Prostate gland (tissue), 2 donors: Measurements from ENCODE around the gene GK. TPM values are rescaled to one million over a fixed set of nuclear protein-coding genes. Genes with fewer than 3 reads are reported as not detected.

ENCODE experiments used
- DNase-seq: peaks from one replicate; pipeline ENCODE4 v3.0.0-alpha.2; 2019; ENCODE audit warnings: low spot score
- H3K27ac ChIP-seq, 2 donors: fragments of 200-600 bp; sonication (generic); 2 replicates each; pipeline ENCODE4 v1.5.1; 2017 to 2019
- H3K27me3 ChIP-seq: fragments of 200-600 bp; sonication (generic); replicated peaks from 2 replicates; pipeline ENCODE4 v1.5.1; 2019; ENCODE audit not compliant: insufficient read depth
- H3K36me3 ChIP-seq, 2 donors: fragments of 200-600 bp; sonication (generic); 1 replicate in 1 of 2; 2 replicates in 1 of 2; pipeline versions ENCODE4 v1.5.1 to v1.8.1; 2017 to 2019
- H3K4me1 ChIP-seq: fragments of 200-600 bp; sonication (generic); replicated peaks from 2 replicates; pipeline ENCODE4 v1.5.1; 2019
- H3K4me3 ChIP-seq, 2 donors: fragments of 200-600 bp; sonication (generic); 2 replicates each; pipeline ENCODE4 v1.5.1; 2017 to 2019
- H3K9me3 ChIP-seq: fragments of 200-600 bp; sonication (generic); 2 replicates; pipeline ENCODE4 v1.5.1; 2017
- CTCF ChIP-seq, 4 experiments: fragments of 200-600 bp in 2 of 4; fragments of 450-650 bp in 2 of 4; sonication (generic) in 2 of 4; IDR thresholded peaks; 1 replicate in 3 of 4; 2 replicates in 1 of 4; pipeline ENCODE4 v1.5.1; 2016 to 2019; ENCODE audit warnings: antibody characterized with exemption in 4 of 4, mild to moderate bottlenecking in 2 of 4, moderate library complexity in 2 of 4
- POLR2A ChIP-seq: fragments of 450-650 bp; IDR thresholded peaks from one replicate; pipeline ENCODE4 v1.6.1; 2016; ENCODE audit warnings: antibody characterized with exemption, mild to moderate bottlenecking
- POLR2AphosphoS5 ChIP-seq: sonication (generic); formaldehyde crosslinking; IDR thresholded peaks from one replicate; pipeline ENCODE4 v1.6.1; 2017; ENCODE audit warnings: antibody characterized with exemption
- WGBS: methylation state at CpG from one replicate; pipeline ENCODE4 v1.1.5; 2018; 5-methylcytosine and 5-hydroxymethylcytosine counted together
- intact Hi-C: fragments of 100-400 bp; cut with DNase I; formaldehyde crosslinking; loops from one replicate; pipeline ENCODE4 v1.14.2; 2022
- total RNA-seq, 2 donors: library from RNA; depleted of rRNA; stranded (reverse); fragments of >200 nt; gene quantifications; one replicate each; pipeline ENCODE4 v1.1.0, GENCODE V29; 2016

The GK gene
- total RNA-seq, 2 donors from 2014 or later = 3.0 to 7.4 TPM

- intact Hi-C loops = loop anchor here (5.0 kb wide), 1 partner anchor 145 kb away; no protein-coding TSS in a partner anchor
- TF ChIP-seq POLR2A = no peak
- no peak for TF ChIP-seq POLR2AphosphoS5
- TF ChIP-seq CTCF (IDR thresholded peaks at IDR 0.05) = no peak
- H3K27ac ChIP-seq = no peak overlapping the region
- 89% methylated on average over 1 of the region's 1 CpG for WGBS
- no peak for DNase-seq
- no peak overlapping the region for H3K4me3 ChIP-seq
- H3K36me3 ChIP-seq = no peaks in the 10 kb centered on the region
- H3K4me1 ChIP-seq = no peaks in the 10 kb centered on the region
- H3K27me3 ChIP-seq = no peaks in the 10 kb centered on the region
- no peaks in the 10 kb centered on the region for H3K9me3 ChIP-seq
Measured at GRCh38 chrX:30712214-30712613, 59.0 kb downstream of the GK start.

- peak; percentile 41 for DNase-seq
- 45% methylated on average over 5 of the region's 5 CpGs for WGBS
Measured at GRCh38 chrX:30713061-30713525, 59.9 kb downstream of the GK start.

GRCh38 chrX:30714138-30714537 is 60.9 kb downstream of the GK start:
- Histone ChIP-seq H3K36me3 (no peaks in the 10 kb centered on the region), H3K27me3 (no peaks in the 10 kb centered on the region), H3K9me3 (no peaks in the 10 kb centered on the region), H3K4me3 (no peak overlapping the region), H3K27ac (no peak overlapping the region), H3K4me1 (no peaks in the 10 kb centered on the region)
- 100% methylated on average over 1 of the region's 1 CpG for whole genome bisulfite sequencing
- intact Hi-C loops = loop anchor here (5.0 kb wide), 1 partner anchor 147 kb away; no protein-coding TSS in a partner anchor
- DNase-seq = no peak
- no peak for TF ChIP-seq POLR2A
- no peak for TF ChIP-seq CTCF (IDR thresholded peaks at IDR 0.05)
- TF ChIP-seq POLR2AphosphoS5 = no peak

More at GRCh38 chrX:30713061-30713525, 59.9 kb downstream of the GK start:
- Histone ChIP-seq H3K4me1 (no peaks in the 10 kb centered on the region), H3K27me3 (no peaks in the 10 kb centered on the region), H3K27ac (no peak overlapping the region), H3K36me3 (no peaks in the 10 kb centered on the region), H3K9me3 (no peaks in the 10 kb centered on the region), H3K4me3 (no peak overlapping the region)
- TF ChIP-seq POLR2A (no peak), CTCF (IDR thresholded peaks at IDR 0.05) (peak in 3 of 4 experiments; percentile 16 to 55 (median 38))
- intact Hi-C loops = loop anchor here (5.0 kb wide), 1 partner anchor 146 kb away; no protein-coding TSS in a partner anchor

GRCh38 chrX:30715976-30716375 is 62.8 kb downstream of the GK start:
- Histone ChIP-seq H3K27me3 (no peaks in the 10 kb centered on the region), H3K27ac (no peak overlapping the region), H3K4me3 (no peak overlapping the region), H3K4me1 (no peaks in the 10 kb centered on the region), H3K36me3 (no peaks in the 10 kb centered on the region), H3K9me3 (no peaks in the 10 kb centered on the region)
- no peak for TF ChIP-seq CTCF (IDR thresholded peaks at IDR 0.05)
- TF ChIP-seq POLR2AphosphoS5 = no peak
- TF ChIP-seq POLR2A = no peak
- 85% methylated on average over 2 of the region's 2 CpGs for WGBS
- intact Hi-C loops = no loop called here
- no peak for DNase-seq
